Raji (cell line): ENCODE measurements around the gene LRRC31.

ENCODE experiments used
- POLR2A ChIP-seq: IDR thresholded peaks from 2 replicates; pipeline ENCODE4 v1.6.1; 2011; ENCODE audit warnings: low read depth, low read length, control low read depth; ENCODE audit not compliant: insufficient read depth

LRRC31 gene

DNA sequence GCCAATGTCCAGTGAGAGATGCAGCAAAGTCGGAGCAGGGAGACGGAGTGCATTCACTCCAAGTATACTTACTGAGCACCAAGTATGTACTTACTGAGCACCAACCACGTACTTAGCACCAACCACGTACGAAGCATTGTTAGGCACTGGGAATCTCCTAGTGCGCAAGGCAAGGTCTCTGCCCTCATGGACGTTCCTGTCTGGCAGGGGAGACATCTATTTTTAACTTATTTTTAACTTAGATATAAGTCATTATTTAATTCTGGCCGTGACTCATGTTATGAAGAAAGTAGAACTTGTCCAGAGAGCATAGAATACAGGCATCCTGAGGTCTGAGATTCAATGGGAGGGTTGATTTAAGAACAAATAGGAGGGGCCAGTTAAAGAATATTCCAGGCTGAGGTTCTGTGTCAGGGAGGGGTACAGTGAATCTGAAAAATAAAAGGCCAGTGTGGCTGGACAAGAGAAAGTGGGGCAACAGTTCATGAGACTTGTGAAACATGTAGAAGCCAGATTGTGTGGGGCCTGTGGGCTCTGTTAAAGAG, 9.3 kb upstream of the LRRC31 start:
- TF ChIP-seq POLR2A = no peak

DNA sequence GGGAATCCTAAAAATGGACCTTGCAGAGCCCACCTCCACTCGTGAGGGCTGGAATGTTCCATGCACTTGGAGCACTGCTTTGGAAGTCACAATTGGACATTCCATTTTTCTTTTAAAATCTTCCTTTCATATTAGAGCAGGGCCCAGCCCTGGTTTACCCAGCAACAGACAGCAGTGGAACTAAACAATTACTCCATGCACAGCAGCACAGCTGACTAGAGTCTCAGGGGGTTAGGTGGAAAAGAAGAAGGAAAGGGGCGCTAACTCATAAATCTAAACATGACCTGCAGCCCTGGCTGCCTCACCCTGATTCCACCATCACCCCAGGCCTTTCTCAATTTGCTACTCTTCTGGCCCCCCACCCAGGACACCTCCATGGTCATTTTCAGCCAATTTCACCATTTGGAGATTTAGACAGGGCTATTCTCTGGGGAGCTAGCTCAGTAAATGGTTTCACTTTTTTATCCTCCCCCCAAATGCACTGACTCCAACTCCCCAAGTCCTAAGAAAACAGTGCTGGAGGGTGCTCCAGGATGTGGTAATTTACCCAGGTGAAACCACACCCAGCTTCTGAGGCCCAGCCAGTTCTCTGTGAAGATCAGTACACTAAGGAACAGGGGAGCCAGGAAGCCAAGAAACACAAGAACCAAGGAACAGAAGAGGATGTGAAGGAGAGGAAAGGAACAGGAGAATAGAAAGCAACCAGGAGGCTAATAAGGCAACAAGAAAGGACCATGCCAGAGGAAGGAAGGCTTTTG, 1.6 kb upstream of the LRRC31 start:
- TF ChIP-seq POLR2A = no peak

DNA sequence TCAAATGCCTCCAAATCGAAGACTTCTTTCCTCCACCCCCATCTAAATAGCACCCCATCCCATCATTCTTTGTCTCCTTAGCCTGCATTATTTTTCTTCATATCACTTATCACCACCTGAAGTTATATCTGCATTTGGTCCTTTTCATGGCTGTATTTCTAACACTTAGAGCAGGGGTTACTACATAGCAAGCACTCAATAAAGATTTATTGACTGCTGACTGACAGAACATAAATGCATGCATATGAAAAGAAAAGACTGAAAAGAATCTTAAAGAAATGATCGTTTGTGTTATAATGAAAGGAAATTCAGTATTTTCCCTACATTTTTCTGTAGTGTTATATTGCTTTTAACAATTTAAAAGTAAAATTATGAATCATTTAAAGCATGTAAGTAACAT, 1.4 kb downstream of the LRRC31 start:
- TF ChIP-seq POLR2A = no peak

DNA sequence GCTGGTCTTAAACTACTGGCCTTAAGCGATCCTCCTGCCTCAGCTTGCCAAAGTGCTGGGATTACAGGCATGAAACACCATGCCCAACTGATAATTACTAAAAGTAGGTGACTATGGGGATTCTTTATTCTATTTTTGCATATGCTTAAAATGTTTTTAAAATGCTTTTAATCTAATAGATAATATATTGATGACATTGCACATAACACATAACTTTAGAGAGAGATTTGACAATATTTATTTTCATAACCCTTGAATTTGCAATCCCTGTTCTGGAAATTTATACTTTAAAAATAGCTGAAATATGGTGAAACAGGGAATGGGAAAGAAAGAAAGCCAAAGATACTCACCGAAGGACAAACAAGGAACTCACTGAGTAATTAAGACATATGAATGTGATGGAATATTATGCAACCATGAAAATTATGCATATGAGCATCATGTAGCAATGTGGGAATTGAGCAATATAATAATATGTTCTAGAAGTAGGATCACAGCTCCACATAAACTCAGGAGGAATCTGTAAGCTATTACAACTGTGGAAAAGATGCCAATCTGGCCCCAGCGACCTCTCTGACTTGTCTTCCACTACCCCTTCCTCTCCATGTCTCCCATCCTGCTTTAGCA, 2.0 kb downstream of the LRRC31 start:
- TF ChIP-seq POLR2A = no peak

DNA sequence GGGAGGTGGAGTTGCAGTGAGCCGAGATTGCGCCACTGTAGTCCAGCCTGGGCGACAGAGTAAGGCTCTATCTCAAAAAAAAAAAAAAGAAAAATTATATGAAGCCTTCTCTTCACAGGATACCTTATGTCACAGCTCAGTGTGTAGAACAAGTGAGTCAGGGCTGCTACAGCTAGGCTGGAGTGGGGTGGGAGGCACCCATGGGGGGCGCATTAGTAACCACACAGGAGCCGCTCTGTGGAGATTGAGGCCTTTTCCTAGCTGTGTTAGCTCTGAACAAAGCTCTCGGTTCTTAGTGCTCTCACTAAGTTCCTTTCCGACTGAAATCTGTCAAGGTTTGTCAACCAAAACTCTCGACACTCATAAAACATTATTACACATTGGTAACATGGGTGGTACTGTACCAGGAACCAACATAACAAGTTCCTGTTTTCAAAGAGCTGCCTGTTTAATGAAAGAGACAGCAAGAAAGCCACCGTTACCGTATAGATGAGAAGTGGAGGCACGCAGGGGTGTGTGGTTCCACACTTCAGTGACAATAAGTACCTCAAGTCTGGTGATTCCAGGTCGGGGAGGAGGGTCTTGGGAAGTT, 4.5 kb downstream of the LRRC31 start:
- no peak for TF ChIP-seq POLR2A

DNA sequence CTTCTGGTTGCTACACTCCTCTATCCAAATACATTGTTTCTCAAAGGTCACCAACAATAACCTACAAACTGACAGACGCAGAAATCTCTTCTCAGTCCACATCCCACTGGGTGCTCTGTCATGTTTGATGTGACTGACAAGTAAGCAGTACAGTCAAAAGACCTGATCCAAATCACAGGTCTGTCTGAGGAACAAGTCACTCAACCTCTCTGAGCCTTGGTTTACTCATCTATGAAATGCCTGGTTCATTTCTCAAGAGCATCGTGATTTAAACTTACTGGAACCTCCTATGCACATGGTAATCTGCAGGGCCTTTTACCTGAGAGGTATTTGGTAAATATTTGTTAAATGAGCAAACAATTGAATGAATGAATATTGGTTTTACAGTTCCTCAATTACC, 5.5 kb downstream of the LRRC31 start:
- TF ChIP-seq POLR2A = no peak

DNA sequence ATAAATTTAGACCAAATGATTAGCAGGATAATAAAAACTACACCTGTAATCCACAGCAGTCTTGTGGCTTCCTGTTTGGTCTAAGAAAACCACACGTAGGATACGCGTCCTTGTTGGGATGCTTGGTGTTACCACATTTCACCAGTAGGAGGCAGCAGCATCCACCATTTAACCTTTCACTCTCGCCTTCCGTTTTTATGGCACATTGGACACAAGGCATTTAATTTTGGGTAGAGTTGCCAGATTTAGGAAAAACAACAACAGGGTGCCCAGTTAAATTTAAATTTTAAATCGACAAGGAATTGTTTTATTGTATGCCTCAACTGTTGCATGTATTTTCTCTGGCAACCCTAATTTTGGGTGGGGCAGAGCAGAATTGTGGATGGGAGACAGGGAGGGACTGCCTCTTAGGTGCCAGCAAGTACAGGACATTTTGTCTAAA, 6.3 kb downstream of the LRRC31 start:
- TF ChIP-seq POLR2A = no peak

DNA sequence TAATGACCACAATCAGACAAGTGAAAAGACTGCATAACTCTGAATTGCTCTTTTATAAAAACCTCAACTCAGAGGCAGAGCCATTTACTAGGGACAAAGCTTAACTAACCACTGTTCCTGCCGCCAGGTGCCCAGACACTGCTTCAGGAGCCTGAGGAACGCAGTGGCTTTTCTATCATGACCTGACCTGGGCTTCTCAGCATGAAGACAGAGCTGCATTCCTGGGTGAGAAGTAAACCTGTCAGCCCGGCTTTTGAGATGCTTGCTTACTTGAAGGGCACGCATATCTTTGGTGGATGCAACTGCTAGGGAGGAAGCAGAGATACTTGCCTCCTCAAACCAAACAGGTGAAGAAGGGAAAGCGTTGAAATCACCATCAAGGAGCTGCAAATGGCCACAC, 7.9 kb downstream of the LRRC31 start:
- TF ChIP-seq POLR2A = no peak

DNA sequence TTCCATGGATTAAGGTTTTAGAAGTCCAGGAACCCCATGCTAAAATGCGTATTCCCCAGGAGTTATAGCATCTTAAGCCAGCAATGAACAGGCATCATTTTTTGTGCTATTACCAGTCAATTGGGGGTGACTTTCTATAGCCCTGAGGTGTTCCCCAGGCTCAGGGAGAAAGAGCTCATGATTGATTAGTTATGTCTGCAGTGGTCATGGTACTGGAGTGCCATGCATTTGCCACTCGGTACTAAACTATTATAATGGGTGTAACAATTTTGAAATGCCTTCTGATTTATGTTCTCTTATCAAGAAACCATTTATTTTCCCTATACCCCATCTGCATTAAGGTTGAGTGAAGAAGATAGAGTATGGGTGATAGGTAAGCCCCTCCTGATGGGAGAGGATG, 11.9 kb downstream of the LRRC31 start:
- TF ChIP-seq POLR2A = no peak

DNA sequence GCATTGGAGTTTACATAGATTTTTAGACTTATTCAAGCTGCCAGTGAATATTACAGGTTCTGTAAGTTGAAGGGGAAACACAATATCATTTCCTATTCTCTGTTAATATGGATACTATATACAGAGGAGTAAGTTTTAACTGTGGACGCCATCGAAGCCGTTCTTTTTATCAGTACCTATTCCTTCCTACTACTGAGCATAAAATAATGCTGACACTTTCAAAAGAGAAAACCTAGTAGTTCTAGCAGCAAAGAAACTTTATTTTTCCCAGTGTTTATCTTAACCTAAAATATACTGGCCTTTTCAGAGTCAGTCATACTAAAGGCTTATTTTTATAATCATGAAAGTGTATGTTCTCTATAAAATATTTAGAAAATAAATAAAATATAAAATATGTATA, 14.2 kb downstream of the LRRC31 start:
- no peak for TF ChIP-seq POLR2A

DNA sequence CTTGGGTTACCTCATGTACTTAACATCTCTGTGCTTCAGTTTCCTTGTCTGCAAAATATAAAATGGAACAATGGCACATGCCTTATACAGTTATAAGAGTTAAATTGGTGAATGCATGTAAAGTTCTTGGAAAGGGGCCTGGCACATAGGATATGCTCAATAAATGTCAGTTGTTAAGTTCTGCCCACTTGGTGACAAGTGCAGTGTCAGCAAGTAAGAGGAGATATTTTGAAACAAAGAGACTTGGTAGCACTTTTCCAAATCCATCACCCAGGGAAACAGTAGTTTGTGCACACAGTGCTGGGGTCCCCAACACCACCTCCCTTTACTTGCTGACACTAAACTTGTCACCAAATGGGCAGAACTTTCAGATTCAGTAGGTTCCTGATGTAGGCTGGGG, 19.1 kb downstream of the LRRC31 start:
- no peak for TF ChIP-seq POLR2A

DNA sequence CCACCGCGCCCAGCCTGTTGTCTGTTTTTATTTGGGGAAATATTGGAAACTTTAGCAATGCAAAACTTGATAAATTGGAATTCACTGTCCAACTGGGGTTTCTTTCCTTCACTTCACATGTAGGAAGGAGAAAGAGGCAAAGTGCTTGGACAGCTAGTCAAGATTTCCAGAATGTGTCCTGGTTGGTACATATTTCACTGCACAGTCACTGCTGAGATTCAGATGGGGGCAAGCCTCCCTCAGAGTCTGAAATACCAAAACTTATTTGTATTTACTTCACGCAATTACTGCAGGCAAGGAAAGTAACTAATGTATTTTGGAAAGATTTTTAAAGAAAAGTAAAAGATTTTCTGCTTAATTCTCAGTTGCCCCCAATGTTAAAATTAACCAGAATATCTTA, 21.0 kb downstream of the LRRC31 start:
- TF ChIP-seq POLR2A = no peak

DNA sequence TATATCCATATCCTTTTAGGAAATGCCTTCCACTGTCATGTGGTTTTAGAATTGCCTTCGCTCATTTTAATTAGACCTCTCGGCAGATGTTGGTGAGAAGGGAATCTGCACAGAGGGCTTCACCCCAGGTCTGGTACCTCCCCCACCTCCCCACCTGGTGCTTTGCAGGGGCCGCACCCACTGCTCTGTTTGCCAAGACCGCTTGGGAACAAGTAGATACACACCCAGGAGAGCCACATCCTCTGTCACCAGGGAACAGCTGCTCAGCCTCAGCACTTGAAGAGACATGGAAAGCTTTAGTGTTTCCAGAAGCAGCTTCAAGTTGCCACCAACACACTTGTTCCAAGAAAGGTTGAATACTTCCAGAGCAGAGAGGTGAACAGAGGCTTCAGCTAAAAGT, 21.8 kb downstream of the LRRC31 start:
- no peak for TF ChIP-seq POLR2A

DNA sequence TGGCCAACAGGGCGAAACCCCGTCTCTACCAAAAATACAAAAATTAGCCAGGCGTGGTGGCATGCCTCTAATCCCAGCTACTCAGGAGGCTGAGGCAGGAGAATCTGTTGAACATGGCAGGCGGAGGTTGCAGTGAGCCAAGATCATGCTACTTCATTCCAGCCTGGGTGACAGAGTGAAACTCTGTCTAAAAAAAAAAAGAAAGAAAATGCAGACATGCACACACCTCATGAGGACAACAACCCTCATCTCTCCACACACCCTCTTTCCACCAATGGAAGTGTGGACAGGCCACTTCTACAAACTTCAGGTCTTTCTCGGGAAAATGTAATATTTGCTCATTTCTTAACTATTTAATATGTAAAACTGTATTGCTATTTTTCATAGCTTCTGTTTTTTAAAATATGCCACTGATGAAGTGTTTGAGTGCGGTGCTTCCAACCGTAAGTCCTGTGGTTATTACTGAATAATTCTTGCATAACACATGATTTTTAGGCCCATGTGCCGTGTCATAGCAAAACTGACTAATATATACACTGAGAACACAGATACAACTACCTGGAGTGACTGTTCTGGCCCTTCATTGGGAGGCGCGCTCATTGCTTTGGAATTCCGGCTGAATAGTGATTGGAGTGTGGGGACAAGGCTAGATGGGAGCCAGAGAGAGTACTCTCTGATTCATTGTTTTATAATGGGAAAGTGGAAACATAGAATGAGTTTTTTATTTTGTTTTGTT, 23.1 kb downstream of the LRRC31 start:
- TF ChIP-seq POLR2A = peak; percentile 37; the same call in 1 of the 2 replicates

DNA sequence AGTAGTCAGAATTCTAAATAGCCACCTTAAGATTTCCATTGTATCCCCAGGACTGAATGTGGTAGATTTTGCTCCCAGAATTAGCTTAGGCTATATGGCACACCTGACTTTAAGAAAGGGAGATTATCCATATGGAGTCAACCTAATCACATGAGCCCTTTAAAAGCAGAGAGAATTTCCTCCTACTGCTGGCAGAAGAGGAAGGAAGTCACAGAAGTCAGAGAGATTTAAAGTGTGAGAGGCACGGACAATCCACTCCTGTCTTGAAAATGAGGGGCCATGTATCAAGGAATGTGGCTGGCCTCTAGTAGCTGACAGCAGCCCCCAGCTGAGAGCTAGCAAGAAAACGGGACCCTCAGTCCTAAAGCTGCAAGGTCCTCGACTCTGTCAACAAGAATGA, 26.8 kb downstream of the LRRC31 start:
- TF ChIP-seq POLR2A = no peak
